ENCODE data around the gene TJP1.
"Not testable (repeated sequence)": the region's sequence is repeated elsewhere in the genome, so short reads cannot be mapped to it uniquely, and the experiment has no call there.

The TJP1 gene

DNA sequence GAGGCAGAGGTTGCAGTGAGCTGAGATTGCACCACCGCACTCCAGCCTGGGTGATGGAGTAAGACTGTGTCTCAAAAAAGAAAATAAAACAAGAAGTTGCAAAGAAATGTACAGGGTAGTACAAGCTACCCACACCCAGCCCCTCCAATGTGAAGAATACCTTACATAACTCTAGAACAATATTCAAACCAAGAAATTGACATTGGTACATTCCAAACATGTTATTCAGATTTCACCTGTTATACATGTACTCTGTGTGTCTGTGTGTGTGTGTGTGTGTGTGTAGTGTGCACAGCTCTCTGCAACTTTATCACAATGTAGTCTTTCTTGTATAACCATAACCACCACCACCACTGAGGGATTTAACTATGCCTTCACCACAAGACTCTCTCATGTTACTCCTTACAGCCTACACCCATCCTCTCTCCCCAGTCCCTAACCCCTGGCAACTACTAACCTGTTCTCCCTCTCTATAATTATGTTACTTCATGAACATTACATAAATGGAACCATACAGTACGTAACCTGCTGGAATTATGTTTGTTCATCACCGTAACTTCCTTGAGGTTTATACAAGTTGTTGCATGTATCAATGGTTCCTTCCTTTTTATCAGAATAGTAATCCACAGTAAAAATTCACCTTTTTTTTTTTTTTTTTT is 16.2 kb upstream of the TJP1 start:
- no peak for DNase-seq (ENCODE audit: low read depth in 3 of 3)

DNA sequence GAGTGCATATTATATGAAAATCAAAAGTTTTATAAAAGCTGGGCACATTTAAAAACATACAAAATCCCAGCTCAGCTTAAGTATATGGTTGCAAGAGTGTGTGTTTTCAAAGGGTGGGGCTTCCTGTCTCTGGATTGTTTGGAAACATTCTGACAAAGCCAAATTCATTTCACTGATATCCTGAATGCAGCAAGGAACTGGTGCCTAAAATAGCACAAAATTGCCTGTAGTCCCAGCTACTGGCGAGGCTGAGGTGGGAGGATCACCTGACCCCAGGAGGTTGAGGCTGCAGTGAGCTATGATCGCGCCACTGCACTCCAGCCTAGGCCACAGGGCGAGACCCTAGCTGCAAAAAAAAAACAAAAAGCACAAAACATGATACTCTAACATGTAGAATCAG is 13.0 kb upstream of the TJP1 start:
- no peak for DNase-seq (ENCODE audit: low read depth in 3 of 3)

DNA sequence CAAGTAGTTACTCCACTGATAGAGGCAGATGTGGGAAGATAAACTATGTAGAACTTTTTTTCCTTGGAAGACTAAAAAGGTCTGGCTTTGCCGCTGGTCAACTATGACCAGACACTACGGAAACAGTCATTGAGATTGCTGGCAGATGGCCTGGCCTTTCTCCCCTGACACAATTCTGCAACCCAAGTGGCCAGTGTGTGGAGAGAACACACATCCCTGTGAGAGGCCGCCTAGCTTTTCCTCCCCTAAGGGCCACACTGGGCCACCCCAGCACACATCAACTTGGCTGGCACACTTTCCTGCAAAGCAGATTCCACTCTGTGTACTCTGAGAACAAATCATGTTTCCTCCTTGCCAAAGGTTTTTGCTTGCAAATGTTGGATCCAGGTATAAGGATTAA is 10.4 kb upstream of the TJP1 start:
- DNase-seq (ENCODE audit: low read depth in 3 of 3), result no peak

DNA sequence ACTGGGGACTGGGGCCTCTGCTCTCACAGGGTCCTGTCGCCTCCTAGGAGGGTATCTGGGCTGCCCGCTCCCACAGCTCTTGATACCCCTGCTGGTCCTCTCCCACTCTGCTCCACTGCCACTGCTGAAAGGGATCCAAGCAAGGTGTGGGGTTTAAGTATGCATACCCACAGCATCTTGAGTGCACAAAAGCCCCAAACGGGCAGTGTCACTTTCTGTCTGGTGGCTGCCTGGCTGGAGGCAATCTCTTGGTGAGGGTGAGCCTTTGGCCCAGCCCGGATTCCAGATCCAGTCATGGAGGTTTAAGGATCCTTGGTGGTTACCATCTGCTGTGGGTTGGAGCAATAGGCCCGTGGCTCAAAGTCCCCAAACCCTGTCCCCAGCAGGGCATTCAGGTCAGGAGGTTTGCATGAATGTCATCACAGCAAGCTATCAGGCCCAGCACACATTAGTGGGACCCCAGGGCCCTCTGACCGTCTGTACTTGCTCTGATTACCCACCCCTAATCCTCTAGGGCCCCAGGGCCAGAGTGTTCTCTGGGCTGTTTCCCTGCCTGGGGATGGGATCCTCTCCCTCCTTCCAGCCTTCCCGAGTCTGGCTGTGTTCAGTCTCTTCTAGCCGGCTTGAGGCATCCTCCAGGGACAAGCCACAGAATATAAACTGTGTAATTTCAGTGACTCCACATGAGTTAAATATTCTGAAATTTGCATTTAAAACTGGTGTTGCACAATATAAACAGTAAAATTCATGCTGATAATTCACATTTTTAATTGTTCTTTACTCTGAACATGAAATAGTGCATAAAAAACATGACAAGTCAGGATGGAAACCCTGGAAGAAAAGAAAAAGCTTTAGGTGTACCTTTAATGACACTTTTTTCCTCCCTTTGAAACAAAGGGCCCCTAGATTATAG is 4.9 kb upstream of the TJP1 start:
- DNase-seq (ENCODE audit: low read depth in 3 of 3), result no peak

DNA sequence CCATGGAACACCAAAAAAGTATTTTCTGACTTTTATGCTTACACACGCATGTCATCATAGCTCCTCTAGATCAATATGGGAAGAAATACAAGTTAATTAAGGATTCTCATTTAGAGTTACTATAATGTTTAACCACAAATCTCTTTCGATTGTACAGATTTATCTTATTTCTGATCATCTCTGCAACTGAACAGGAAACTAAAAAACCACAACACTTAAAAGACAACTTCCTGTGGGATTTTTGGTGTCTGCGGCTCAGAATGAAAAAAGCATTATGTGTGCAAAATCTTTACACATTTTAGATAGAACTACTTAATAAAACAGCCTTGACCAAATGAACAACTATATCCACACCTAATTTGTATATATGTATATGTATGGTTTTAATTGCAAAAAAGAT is 3.0 kb upstream of the TJP1 start:
- no peak for DNase-seq (ENCODE audit: low read depth in 3 of 3)

DNA sequence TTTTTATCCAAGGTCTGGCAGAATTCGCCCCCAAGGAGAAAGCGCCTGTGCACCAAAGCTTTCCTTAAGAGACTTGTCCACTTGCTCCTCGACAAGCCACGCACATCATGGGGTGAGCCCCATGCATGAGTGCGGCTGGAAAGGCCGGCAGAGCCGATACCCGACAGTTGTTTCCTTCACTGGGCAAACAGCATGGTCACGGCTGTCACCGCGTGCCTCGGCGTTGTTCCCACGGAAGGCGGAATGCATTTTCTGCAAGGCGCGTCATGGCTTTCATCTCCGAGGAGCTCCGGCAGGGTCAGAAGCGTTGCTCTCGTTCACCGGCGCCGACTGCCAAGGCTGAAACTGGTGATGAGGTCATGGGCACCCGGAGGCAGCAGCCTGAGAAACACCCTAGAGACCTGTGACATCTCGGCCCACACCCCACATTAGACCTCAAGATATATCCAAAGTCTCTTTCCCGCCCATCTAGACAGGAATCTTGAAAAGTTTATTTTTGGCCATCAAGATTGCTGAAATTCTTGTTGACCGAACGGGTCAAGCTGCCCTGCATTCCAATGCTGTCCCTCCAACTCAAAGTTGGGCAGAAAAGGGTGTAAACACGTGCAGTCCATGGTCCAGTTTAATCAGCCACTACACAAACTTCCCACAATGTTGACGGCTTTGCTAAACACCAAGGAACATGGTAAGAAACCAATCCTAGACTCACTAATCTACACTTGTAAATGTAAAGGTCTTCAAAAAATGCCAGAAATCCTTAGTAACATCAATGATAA is 604 bp upstream of the TJP1 start:
- DNase-seq (ENCODE audit: low read depth in 3 of 3), result no peak

DNA sequence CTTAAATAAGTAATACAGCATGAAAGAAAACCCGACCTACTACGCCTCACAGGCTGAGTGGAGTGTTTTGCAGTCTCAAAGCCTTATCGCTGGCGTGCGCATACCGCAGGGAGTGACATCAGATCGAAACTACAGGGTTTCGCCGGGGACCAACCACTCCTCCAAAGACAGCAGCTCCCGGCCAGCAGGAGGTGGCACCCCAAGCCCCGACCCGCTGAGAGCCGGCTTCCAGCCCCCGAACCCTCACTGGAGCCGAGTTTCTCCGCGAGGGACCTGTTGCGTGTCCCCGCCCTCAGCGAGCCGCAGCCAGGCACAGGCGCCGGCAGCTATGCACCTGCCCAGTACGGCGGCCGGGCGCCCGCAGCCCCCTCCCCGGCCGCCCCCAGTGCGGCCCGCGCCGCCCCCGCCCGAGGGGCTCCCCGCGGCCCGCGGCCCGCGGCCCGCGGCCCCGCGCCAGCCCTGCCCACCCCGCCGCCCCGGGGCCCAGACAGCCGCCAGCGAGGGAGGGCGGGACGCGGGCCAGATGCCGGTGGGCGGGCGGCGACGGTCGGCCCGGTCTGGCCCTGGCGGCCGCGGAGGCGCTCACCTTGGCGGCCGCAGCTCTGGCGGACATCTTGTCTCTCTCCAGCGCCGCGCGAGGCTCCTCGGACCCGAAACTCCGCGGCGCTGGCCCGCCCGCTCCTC is 710 bp downstream of the TJP1 start:
- peak in 1 of 3 donors; percentile 18 for DNase-seq (ENCODE audit: low read depth in 3 of 3)

DNA sequence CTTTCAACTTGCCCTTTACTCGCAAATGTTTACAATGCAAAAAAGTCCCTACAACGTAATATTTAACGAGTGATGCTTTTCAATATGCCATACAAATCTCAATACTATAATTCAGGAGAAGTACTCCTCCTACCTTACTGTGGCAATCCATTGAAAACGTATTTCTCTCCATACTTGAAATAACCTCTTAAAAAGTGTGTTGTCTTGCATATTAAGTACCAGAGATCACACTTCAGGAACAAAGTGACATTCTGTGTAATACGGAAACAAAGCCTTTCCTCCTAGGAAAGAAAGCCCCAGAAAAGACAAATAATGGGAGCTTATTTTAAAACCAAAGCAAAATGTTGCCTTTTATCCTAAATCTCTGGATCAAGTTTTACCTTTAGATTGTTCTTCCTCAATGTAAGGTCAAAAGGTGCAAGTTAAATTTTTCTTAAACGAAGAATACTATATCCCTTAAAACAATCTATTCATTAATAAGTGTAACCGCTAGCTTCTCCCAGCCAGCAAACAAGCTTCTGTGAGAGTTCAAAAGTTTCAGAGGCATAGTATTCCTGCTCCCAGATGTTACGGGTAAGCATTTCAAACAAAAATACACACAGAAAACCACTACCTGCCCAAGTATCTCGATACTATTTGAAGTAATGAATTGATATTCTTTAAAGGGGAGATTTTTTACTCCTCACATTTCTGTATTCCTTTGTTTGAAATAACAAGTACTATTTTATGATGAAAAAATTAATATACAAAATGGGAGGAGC is 1.7 kb downstream of the TJP1 start:
- no peak for DNase-seq (ENCODE audit: low read depth in 3 of 3)

DNA sequence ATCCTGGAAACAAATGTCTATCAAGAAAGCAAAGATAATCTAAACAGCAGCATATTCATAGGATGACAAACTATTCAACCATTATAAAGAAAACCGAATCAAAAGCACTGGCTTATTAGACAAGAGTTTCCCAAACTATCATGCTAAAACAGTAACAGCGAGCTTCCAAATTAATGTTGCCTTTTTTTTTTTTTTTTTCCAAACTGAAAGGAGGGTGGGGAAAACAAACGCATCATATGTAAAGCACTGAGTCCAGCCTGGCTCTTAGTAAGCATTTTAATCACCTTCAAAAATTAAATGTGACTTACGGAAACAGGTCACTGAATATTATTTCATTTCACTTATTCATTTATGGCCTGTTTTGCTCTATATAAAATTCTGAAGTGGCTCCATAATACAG is 2.3 kb downstream of the TJP1 start:
- no peak for DNase-seq (ENCODE audit: low read depth in 3 of 3)

DNA sequence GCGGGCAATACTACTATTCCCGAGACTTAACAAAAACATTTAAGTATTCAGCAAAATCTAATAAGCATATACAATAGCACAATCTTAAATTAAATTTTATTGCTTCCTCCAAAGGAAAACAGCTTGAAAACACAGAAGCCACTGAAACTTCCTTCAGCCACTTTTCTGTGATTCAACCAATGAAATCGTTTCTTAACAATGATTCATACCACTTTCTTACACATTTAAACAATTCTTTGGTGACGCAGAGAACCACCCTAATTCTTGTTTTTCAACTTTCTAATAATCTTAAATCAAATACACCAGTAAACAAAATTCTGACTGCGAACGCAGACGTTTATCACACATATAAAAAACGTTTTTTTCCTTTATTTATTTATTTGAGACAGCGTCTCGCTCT is 4.1 kb downstream of the TJP1 start:
- no peak for DNase-seq (ENCODE audit: low read depth in 3 of 3)

DNA sequence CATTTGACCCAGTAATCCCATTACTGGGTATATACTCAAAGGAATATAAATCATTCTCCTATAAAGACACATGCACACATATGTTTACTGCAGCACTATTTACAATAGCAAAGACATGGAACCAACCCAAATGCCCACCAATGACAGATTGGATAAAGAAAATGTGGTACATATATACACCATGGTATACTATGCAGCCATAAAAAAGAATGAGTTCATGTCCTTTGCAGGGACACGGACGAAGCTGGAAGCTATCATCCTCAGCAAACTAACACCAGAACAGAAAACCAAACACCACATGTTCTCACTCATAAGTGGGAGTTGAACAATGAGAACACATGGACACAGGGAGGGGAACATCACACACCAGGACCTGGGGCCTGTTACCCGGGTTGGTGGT is 4.8 kb downstream of the TJP1 start:
- not testable (repeated sequence) for DNase-seq (ENCODE audit: low read depth in 3 of 3)

DNA sequence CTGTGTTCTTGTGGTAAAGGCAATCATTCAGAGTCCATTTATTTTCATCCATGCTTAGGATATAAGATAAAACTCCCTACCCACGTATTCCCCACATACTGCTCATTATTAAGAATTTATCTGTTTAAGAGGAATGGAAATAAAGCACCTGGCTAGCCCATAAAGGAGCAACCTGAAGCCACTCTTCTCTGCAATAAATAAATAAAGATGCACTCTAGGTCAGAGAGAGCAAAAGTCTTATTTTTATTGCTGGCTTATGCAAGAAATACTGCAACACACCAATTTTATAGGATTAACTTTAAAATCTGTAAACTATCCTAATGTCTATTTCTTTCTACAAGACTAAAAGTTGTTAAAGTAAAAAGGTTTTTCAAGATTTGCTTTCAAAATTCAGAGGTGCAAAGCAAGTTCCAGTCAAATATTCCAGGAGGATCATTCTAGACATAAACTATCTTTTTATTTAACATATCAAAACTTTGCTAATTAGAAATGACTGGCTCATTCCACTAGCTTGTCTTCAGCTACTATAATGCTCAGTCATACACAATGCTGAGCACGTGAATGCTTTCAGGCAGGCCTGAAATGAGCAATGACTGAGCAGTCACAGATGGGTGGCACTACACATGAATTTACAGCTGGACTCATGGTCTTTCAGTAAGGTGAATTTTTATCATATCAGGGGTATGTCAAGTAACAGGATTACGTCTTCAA is 7.1 kb downstream of the TJP1 start:
- no peak for DNase-seq (ENCODE audit: low read depth in 3 of 3)

DNA sequence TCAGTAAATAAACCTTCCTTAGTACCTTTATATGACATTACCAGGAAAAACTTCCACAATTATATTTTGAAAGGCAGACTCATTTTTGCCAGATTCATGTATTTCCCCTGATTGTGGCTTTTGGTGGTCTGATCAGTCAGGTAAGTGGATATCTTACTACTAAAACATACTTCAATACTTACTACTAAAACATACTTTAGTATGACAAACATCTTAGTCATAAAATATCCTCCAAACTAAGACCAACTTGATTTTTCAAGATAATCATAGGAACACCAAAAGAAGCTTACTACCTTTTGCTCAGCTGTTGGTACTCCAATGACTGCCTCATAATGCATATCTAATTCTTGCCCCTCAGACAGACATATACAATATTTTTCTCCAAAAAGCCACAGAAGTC is 9.3 kb downstream of the TJP1 start:
- no peak for DNase-seq (ENCODE audit: low read depth in 3 of 3)

DNA sequence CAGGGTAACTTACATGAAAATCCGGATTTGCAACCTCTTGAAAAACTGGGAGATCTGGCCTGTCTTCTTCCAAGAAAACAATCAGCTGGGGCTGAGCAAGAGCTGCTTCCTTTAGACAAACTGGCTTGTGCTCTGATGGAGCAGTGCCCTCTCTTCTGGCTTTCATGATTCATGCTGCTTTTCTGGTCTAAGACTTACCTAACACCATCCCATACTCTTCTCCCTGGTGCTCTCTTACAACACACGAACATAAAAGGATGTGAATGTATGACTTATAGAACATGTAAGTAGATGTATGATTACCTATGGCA is 9.9 kb downstream of the TJP1 start:
- DNase-seq (ENCODE audit: low read depth in 3 of 3), result no peak

DNA sequence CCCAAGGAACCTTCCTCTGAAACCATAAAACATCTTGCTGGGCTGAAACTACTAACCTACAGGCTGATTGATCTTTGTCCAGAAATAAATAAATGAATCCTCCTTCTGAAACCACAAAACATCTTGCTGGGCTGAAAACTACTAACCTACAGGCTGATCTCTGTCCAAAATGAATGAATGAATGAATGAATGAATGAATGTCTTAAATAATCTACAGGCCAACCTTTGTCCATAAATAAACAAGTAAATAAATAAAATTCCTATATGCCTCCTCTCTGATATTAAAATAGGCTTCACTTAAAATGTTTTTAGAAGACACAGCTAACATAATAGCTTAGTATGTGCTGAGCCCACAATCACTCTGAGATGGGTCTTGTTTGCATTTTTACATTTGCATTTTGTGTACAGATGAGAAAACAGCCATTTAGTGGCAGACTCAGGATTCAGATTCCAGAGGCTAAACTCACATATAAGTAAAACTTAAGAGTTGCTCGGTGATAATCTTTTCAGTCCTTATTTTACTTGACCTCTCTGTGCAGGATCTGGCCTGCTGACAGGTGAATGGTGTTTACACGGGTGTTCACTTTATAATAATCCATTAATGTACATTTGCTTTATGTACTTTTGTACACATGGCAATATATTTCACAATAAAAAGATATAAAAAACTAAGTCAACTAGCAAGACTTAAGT is 10.4 kb downstream of the TJP1 start:
- DNase-seq (ENCODE audit: low read depth in 3 of 3), result no peak

DNA sequence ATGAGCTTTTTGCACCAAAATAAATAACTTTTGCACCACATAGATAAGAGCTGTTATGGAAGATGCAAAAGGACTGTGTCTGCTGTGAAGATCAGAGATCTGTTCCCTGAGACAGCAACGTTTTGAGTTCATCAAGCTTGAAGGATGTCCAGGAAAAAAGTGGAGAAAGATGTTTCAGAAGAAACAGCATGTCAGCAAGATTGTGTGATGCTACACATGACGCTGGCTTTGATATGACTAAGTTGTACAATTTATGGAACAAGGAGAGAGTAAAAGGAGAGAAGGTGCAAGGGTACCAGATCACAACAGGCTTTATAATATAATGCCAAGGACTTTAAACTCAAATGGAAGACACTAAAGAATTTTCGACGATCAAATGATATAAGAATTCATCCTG is 16.6 kb downstream of the TJP1 start:
- no peak for DNase-seq (ENCODE audit: low read depth in 3 of 3)

DNA sequence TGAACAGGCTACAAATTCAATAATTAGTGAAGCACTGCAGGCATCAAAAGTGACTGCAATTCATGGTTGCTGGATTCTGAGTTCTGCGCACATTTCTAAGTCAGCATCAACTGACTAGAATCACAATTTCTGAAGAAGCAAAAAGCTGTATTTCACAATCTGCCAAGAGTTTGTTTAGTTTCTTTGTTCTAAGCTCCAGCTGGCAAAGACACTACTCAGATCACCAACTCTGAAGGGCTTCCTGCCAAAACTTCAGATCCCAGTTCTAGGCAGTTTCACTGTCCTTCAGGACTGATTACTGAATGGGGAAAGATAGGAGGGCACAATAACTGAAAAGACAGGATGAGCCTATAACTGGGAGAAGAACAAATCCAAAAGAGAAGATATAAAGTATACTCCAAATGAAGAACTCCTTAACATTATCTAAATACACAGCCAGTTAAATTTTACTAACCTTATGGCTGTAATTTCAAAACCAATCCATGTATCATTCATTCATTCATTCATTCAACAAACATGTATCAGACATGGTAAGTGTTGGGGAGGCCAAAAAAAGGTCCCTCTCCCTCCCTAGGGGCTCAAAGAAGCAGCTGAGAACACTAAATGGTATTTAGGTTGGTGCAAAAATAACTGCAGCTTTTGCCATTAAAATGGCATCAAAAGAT is 17.1 kb downstream of the TJP1 start:
- no peak for DNase-seq (ENCODE audit: low read depth in 3 of 3)

DNA sequence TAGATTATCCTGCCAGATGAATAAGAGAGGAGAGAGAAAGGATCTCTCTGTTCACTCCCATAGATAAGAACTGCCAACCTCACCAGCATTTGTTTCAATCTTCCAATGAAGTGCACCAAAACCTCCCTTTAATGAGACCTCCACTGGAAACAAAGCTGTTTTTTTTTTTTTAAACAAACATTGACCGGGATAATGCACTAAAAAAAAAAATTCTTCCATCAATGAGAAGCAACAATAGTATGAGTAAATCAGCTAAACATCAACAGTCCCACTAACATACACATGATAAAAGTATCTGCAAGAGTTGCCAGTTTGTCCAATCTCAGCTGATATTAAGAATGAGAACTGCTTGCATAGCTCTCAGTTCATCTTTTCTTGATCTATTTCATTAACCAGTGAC is 19.9 kb downstream of the TJP1 start:
- DNase-seq (ENCODE audit: low read depth in 3 of 3), result no peak

DNA sequence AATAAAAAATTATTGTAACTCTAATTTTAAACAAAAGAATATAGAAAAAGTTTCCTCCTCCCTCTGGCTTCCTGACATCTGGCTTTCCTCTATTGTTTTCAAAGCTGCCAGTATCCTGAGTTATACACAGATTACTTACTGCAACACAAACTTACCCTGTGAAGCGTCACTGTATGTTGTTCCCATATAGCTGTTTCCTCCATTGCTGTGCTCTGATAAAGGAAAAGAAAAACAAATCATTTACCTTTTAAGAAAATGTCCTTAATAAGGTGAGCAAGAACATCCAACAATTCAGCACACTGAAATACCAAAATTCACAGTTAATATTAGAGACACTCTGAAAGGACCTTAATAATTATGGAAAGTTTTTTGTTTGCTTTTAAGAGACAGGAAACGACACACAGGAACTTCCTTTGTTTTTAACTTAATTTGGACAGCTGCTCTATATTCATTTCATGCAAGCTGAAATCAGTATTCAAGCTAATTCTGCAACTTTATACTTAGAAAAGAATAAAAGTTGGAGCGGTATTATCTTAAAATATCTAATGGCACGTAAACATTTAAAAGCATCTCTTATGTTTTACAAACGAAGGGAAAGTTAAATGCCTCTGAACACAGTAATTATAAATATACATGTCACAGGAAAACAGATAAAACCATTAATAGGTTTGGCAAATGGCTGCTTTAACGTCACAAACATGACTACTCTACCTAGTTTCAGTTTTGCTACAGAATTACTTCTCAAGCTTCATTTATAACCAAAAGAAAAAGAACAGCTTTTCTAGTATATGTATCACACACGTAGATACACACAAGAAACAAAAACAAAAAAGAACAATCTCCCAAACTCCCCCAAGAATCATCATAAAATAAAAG is 21.5 kb downstream of the TJP1 start:
- DNase-seq (ENCODE audit: low read depth in 3 of 3), result no peak

All from stimulated activated CD4-positive, alpha-beta T cell treated with anti-CD3 and anti-CD28 coated beads, TNF-alpha, amount 100 ng/mL, for 48 hours (primary cell).